ENCODE data around the gene ARG2. TPM values are rescaled to one million over a fixed set of nuclear protein-coding genes. Genes with fewer than 3 reads are reported as not detected.

The ARG2 gene
- total and polyA plus RNA-seq, 9 of the 15 experiments (the other 6 are each of a cell fraction or from before 2014, with no cell fraction given): 6.2 to 75.0 (median 17.8) TPM

DNA sequence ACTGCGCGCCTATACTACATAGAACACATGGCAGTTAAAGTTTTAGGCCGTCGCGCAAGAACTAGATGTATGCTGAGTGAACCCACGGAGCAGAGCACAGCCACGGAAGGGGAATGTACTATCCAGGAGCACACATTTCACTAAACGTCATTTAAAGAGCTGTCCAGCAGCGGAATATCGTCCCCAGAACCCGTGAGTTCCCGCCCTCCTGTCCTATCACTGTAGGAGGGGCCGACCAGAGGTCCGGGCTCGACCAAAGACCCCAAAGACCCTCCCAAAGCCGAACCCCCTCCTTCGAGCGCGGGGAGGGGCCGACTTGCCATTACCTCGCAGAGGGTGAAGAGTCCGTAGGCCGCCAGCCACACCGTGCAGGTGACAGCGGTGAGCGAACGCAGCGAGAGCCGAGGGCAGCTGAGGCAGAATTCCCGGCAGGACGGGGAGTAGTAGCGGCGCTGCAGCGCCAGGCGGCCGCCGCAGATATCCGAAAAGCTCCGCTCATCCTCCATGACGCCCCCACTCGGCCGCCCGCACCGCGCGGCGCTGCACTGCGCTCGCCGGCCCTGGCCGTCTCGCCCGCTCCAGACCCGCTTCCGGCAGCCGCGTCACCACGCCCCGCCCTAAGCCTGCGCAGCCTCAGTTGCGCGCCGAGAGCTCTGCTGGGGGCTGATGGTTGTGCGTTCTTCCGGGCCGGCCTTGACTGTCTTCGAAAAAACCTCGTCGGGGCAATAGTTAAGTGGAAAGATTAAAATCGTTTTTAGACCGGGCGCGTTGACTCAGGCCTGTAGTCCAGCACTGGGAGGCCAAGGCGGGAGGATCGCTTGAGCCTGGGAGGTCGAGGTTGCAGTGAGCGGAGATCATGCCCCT lies 19.8 kb upstream of the ARG2 start, which contains the start of gene PIGH:
Gene PIGH, minus strand, starts transcription at position 571 of the 864 bp plus-strand sequence. Its CDS starts 65 bp downstream, at position 506.
- in situ Hi-C loops (cut with MboI): no loop called here
- TF ChIP-seq ZBTB7A (IDR thresholded peaks at IDR 0.05; ENCODE audit: borderline replicate concordance, control insufficient read depth, low read depth, low read length) (peak; percentile 93), TRIM25 (IDR thresholded peaks at IDR 0.05; ENCODE audit: borderline replicate concordance) (no peak), U2AF1 (optimal IDR thresholded peaks at IDR 0.05; ENCODE audit: low read depth, low read length) (no peak), FOSL1 (tag; conservative IDR thresholded peaks at IDR 0.05) (no peak), POLR2A (conservative IDR thresholded peaks at IDR 0.05) (peak; percentile 73), GATAD2B (IDR thresholded peaks at IDR 0.05; ENCODE audit: borderline replicate concordance) (no peak), ZNF644 (tag; IDR thresholded peaks at IDR 0.05; ENCODE audit: low read depth) (no peak), STAT5A (IDR thresholded peaks at IDR 0.05; ENCODE audit: borderline replicate concordance, low read length) (no peak), PHF8 (IDR thresholded peaks at IDR 0.05; ENCODE audit: borderline replicate concordance, low read length) (peak; percentile 60; the same call in 1 of the 2 replicates), HBP1 (CRISPR knock-in tag; IDR thresholded peaks at IDR 0.05) (no peak), NRF1 (conservative IDR thresholded peaks at IDR 0.05 in 1 of 2, IDR thresholded peaks at IDR 0.05 in 1 of 2) (peak; percentile 95 to 96)
- TF ChIP-seq, protein P1, sequence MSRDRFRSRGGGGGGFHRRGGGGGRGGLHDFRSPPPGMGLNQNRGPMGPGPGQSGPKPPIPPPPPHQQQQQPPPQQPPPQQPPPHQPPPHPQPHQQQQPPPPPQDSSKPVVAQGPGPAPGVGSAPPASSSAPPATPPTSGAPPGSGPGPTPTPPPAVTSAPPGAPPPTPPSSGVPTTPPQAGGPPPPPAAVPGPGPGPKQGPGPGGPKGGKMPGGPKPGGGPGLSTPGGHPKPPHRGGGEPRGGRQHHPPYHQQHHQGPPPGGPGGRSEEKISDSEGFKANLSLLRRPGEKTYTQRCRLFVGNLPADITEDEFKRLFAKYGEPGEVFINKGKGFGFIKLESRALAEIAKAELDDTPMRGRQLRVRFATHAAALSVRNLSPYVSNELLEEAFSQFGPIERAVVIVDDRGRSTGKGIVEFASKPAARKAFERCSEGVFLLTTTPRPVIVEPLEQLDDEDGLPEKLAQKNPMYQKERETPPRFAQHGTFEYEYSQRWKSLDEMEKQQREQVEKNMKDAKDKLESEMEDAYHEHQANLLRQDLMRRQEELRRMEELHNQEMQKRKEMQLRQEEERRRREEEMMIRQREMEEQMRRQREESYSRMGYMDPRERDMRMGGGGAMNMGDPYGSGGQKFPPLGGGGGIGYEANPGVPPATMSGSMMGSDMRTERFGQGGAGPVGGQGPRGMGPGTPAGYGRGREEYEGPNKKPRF (IDR thresholded peaks at IDR 0.05; ENCODE audit: low read depth, low read length): no peak
- TF ChIP-seq, protein P2, sequence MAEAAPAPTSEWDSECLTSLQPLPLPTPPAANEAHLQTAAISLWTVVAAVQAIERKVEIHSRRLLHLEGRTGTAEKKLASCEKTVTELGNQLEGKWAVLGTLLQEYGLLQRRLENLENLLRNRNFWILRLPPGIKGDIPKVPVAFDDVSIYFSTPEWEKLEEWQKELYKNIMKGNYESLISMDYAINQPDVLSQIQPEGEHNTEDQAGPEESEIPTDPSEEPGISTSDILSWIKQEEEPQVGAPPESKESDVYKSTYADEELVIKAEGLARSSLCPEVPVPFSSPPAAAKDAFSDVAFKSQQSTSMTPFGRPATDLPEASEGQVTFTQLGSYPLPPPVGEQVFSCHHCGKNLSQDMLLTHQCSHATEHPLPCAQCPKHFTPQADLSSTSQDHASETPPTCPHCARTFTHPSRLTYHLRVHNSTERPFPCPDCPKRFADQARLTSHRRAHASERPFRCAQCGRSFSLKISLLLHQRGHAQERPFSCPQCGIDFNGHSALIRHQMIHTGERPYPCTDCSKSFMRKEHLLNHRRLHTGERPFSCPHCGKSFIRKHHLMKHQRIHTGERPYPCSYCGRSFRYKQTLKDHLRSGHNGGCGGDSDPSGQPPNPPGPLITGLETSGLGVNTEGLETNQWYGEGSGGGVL (CRISPR knock-in tag; IDR thresholded peaks at IDR 0.05): no peak

More for the DNA sequence above, 19.8 kb upstream of the ARG2 start, which contains the start of gene PIGH:
- Histone ChIP-seq H3K27me3 (ENCODE audit: control insufficient read depth in 2 of 2, insufficient read depth in 2 of 2, low read length in 2 of 2) (no peaks in the 10 kb centered on the region), H3K9me3 (replicated peaks; ENCODE audit: control insufficient read depth, insufficient read depth, low read depth, low read length) (0 out of 2 replicates have a peak, but pooled peaks cover 5% of the 10 kb centered on the region), H3K4me3 (peak within 1 kb of the TSS; percentile 93), H3K4me2 (ENCODE audit: insufficient read depth, low read length) (peak within 1 kb of the TSS; percentile 88), H4K20me1 (replicated peaks; ENCODE audit: control insufficient read depth, insufficient read depth, low read length) (no peaks in the 10 kb centered on the region), H3K79me2 (ENCODE audit: control insufficient read depth, insufficient read depth, low read length) (peaks cover 38% of the 10 kb centered on the region), H3K36me3 (ENCODE audit: control insufficient read depth, insufficient read depth, low read length) (peaks cover 16% of the 10 kb centered on the region; the same call in 1 of the 3 replicates), H2AFZ (ENCODE audit: low read depth, low read length) (peak within 1 kb of the TSS; percentile 95), H3K4me1 (replicated peaks in 1 of 2; ENCODE audit: control insufficient read depth in 2 of 2, insufficient read depth in 2 of 2, low read length in 2 of 2) (peaks cover 11 to 12% of the 10 kb centered on the region in 2 experiments; a peak in 4 of 5 replicates), H3K9me1 (ENCODE audit: control insufficient read depth, insufficient read depth, low read length) (no peaks in the 10 kb centered on the region), H3K27ac (ENCODE audit: extremely low read depth, low read depth, low read length) (peak within 1 kb of the TSS; percentile 87), H3K9ac (ENCODE audit: insufficient read depth in 1 of 2, low read depth in 2 of 2, low read length in 2 of 2) (peak within 1 kb of the TSS; percentile 78 to 96)
- no TSS peak for BruUV-seq (replicated peaks)
- POLR2A ChIA-PET: interaction anchor here (0.6 to 2.0 kb wide), 10 partner anchors 9 to 88 kb away, joined by 3 to 10 read pairs (median 3); no protein-coding TSS in a partner anchor
- DNase-seq (ENCODE audit: extremely low read depth in 1 of 4, low spot score in 3 of 4) (peak; percentile 89 to 92 (median 90)), ATAC-seq (peak; percentile 98), FAIRE-seq (peak; percentile 76)
- intact Hi-C loops (cut with micrococcal nuclease): no loop called here
- CTCF ChIA-PET (ENCODE audit: low intra/inter-chr PET ratio): interaction anchor here (0.8 kb wide), 1 partner anchor 104 kb away, joined by 3 read pairs; no protein-coding TSS in a partner anchor
- 4% methylated on average over 45 of the region's 77 CpGs for WGBS (ENCODE audit: insufficient coverage, low coverage, missing lambda C conversion rate)
